Mucosa of stomach (tissue), 1 donor: ENCODE results near the gene ARFGAP3.

Experiments
- H3K27me3 ChIP-seq: one replicate; pipeline ENCODE4 v1.7.0; 2013; ENCODE audit warnings: mild to moderate bottlenecking, low read length; ENCODE audit not compliant: control insufficient read depth, insufficient read depth
- H3K36me3 ChIP-seq: one replicate; pipeline ENCODE4 v1.7.0; 2013; ENCODE audit warnings: low read length; ENCODE audit not compliant: control insufficient read depth, insufficient read depth
- H3K4me1 ChIP-seq: one replicate; pipeline ENCODE4 v1.7.0; 2013; ENCODE audit warnings: mild to moderate bottlenecking, low read length; ENCODE audit not compliant: control insufficient read depth, insufficient read depth
- H3K4me3 ChIP-seq: one replicate; pipeline ENCODE4 v1.7.0; 2013; ENCODE audit warnings: low read length
- H3K9ac ChIP-seq: one replicate; pipeline ENCODE4 v1.7.0; 2013; ENCODE audit warnings: mild to moderate bottlenecking, low read length, moderate library complexity
- H3K9me3 ChIP-seq: one replicate; pipeline ENCODE4 v1.7.0; 2013; ENCODE audit warnings: mild to moderate bottlenecking, low read length, moderate library complexity; ENCODE audit not compliant: control insufficient read depth
- donor health status: Pancreatic carcinoma.

Gene ARFGAP3

GRCh38 chr22:42829302-42829701 is 27.8 kb downstream of the ARFGAP3 start:
- no peaks in the 10 kb centered on the region for H3K27me3 ChIP-seq
- H3K4me1 ChIP-seq, result no peaks in the 10 kb centered on the region
- no peaks in the 10 kb centered on the region for H3K9me3 ChIP-seq
- H3K9ac ChIP-seq, result no peak overlapping the region
- H3K36me3 ChIP-seq, result peaks cover 3% of the 10 kb centered on the region
- no peak overlapping the region for H3K4me3 ChIP-seq

DNA sequence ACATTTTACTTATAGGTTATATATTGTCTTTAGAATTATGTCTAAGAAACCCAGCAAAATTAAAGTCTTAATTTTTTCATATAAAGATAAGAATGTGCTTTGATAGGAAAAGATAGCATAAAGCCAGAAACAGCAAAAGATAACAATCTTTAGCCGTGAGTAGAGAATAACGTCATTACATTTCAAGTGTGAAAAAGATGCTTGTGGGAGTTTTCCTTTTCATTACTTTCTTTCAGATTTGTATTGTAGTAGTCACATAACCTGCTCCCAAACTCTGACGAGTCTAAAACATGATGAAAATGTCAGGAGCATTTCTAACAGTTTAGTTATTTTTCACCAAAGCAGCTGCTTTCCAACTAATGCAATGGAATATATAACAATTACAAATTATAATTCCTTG is 31.3 kb downstream of the ARFGAP3 start:
- H3K9ac ChIP-seq, result no peak overlapping the region
- H3K27me3 ChIP-seq, result no peaks in the 10 kb centered on the region
- H3K9me3 ChIP-seq, result no peaks in the 10 kb centered on the region
- peaks cover 3% of the 10 kb centered on the region for H3K36me3 ChIP-seq
- no peak overlapping the region for H3K4me3 ChIP-seq
- no peaks in the 10 kb centered on the region for H3K4me1 ChIP-seq

GRCh38 chr22:42821386-42821785 is 35.7 kb downstream of the ARFGAP3 start:
- no peak overlapping the region for H3K4me3 ChIP-seq
- peaks cover 3% of the 10 kb centered on the region for H3K36me3 ChIP-seq
- H3K9me3 ChIP-seq, result no peaks in the 10 kb centered on the region
- no peaks in the 10 kb centered on the region for H3K27me3 ChIP-seq
- H3K9ac ChIP-seq, result no peak overlapping the region
- H3K4me1 ChIP-seq, result no peaks in the 10 kb centered on the region

- no peaks in the 10 kb centered on the region for H3K4me1 ChIP-seq
- H3K36me3 ChIP-seq, result peaks cover 3% of the 10 kb centered on the region
- no peak overlapping the region for H3K9ac ChIP-seq
- H3K4me3 ChIP-seq, result no peak overlapping the region
- H3K9me3 ChIP-seq, result no peaks in the 10 kb centered on the region
- H3K27me3 ChIP-seq, result no peaks in the 10 kb centered on the region
These were observed 36.9 kb downstream of the ARFGAP3 start for GRCh38 chr22:42820045-42820763.

GRCh38 chr22:42819412-42820044 is 37.5 kb downstream of the ARFGAP3 start:
- H3K36me3 ChIP-seq, result no peaks in the 10 kb centered on the region
- H3K9ac ChIP-seq, result no peak overlapping the region
- no peaks in the 10 kb centered on the region for H3K27me3 ChIP-seq
- H3K4me3 ChIP-seq, result no peak overlapping the region
- H3K9me3 ChIP-seq, result no peaks in the 10 kb centered on the region
- H3K4me1 ChIP-seq, result peaks cover 4% of the 10 kb centered on the region

DNA sequence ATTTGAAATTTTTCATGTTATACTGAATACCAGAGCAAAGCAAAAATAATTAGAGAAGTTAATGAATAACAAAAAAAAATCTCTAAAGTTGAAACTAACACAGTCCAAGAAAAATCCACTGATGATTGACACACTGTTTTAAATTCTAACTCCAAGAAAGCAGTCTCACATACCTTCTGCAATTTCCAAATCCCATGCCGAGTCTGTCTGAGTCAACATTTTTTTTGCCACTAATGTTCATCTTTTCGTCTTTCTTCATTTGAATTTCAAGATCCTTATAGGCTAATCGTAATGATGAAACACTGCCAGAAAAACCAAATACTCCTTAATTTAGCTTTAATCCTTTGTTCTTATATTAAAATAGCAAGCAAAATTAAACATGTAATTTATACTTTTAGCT is 39.5 kb downstream of the ARFGAP3 start:
- Histone ChIP-seq H3K9me3 (no peaks in the 10 kb centered on the region), H3K9ac (no peak overlapping the region), H3K36me3 (no peaks in the 10 kb centered on the region), H3K4me1 (peaks cover 14% of the 10 kb centered on the region), H3K27me3 (no peaks in the 10 kb centered on the region), H3K4me3 (no peak overlapping the region)

DNA sequence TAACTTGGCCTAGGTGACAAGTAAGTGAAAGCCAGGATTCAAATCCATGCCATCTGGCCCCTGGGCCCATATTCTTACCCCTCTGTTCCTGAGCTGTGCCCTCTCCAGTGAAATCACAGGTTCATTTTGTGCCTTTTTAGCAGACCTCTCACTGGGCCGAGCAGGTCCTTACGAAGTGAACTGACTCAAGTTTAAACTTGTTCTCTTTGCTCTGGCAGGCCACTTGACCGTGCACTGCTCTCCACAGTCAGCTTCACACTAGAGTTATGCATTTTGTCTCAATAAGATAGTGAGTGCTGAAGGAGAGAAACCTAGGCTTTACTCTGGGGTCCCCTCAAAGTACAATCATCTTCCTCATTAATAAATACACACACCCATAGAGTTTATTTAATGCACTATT is 40.7 kb downstream of the ARFGAP3 start:
- Histone ChIP-seq H3K9ac (no peak overlapping the region), H3K27me3 (no peaks in the 10 kb centered on the region), H3K36me3 (no peaks in the 10 kb centered on the region), H3K4me3 (no peak overlapping the region), H3K4me1 (peaks cover 14% of the 10 kb centered on the region), H3K9me3 (no peaks in the 10 kb centered on the region)

- H3K4me1 ChIP-seq, result peaks cover 14% of the 10 kb centered on the region
- no peaks in the 10 kb centered on the region for H3K27me3 ChIP-seq
- H3K4me3 ChIP-seq, result no peak overlapping the region
- H3K9ac ChIP-seq, result no peak overlapping the region
- no peaks in the 10 kb centered on the region for H3K9me3 ChIP-seq
- no peaks in the 10 kb centered on the region for H3K36me3 ChIP-seq
These were observed 42.5 kb downstream of the ARFGAP3 start for GRCh38 chr22:42814616-42815015.

DNA sequence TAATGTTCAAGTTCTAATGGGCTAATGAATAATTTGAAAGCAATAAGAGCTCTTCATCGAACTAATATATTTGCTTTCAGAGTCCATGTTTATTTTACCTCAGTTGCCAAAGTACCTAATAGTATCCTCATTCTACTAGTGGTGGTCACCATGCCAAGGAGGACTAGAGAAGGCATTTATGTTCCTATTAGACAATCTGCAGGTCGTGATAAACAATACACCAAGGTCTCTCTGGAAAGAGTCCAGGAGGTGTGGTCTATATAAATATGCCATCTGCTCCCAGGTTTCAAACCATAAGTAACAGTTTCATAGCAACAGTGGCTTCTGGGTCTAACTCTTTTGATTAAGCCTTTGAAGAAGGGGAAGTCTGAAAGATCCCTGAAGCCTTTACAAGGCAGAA is 42.9 kb downstream of the ARFGAP3 start:
- H3K9me3 ChIP-seq, result no peaks in the 10 kb centered on the region
- H3K4me1 ChIP-seq, result peaks cover 14% of the 10 kb centered on the region
- H3K4me3 ChIP-seq, result no peak overlapping the region
- H3K9ac ChIP-seq, result no peak overlapping the region
- H3K36me3 ChIP-seq, result no peaks in the 10 kb centered on the region
- H3K27me3 ChIP-seq, result no peaks in the 10 kb centered on the region

DNA sequence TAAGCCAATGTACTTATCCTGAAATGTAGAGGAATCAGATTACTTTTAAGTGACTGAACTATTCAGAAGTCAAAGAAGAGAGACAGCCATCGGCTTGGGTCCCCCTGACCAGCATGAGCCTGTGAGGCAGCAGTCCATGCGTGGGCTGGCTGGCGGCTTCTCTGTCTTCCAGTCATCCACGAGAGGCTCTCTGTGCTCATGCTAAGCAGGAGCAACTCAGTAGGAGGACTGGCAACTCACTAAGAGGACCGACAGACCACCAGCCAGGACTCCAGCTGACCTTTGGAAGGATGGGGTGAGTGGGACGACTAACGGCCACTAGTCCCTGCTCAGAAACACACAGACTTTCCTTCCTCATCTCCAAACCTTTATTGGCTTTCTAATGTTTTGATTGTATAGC is 43.6 kb downstream of the ARFGAP3 start:
- Histone ChIP-seq H3K9me3 (no peaks in the 10 kb centered on the region), H3K9ac (no peak overlapping the region), H3K4me3 (no peak overlapping the region), H3K36me3 (peaks cover 2% of the 10 kb centered on the region), H3K27me3 (no peaks in the 10 kb centered on the region), H3K4me1 (peaks cover 14% of the 10 kb centered on the region)

GRCh38 chr22:42811459-42811858 is 45.6 kb downstream of the ARFGAP3 start:
- peaks cover 15% of the 10 kb centered on the region for H3K4me1 ChIP-seq
- no peaks in the 10 kb centered on the region for H3K27me3 ChIP-seq
- peaks cover 18% of the 10 kb centered on the region for H3K36me3 ChIP-seq
- no peak overlapping the region for H3K9ac ChIP-seq
- no peaks in the 10 kb centered on the region for H3K9me3 ChIP-seq
- no peak overlapping the region for H3K4me3 ChIP-seq

DNA sequence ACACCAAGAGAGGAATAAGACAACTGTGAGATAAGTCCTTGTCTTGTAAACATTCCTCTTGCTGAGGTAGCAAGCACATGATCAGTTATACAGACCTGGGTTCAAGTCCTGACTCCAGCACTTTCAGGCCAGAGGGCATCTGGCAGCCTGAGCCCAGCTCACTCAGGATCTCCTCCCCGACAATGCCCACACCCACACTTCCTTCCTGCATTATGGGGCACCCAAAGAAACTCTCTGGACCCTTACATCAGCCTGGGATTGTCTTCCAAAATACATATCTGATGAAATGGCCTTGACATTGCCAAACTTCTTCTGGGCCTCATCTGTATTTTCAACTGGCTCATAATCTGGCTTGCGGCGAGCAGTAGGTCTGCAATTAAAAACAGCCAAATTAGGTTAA is 48.6 kb downstream of the ARFGAP3 start:
- Histone ChIP-seq H3K4me3 (no peak overlapping the region), H3K9me3 (no peaks in the 10 kb centered on the region), H3K9ac (no peak overlapping the region), H3K36me3 (peaks cover 25% of the 10 kb centered on the region), H3K27me3 (no peaks in the 10 kb centered on the region), H3K4me1 (peaks cover 23% of the 10 kb centered on the region)
